Measurements from ENCODE around the gene NFKB1.
A peak's percentile ranks its signal among the peaks of the same experiment; 100 is the strongest.
"Not testable (repeated sequence)": the region's sequence is repeated elsewhere in the genome, so short reads cannot be mapped to it uniquely, and the experiment has no call there.

The NFKB1 gene

DNA sequence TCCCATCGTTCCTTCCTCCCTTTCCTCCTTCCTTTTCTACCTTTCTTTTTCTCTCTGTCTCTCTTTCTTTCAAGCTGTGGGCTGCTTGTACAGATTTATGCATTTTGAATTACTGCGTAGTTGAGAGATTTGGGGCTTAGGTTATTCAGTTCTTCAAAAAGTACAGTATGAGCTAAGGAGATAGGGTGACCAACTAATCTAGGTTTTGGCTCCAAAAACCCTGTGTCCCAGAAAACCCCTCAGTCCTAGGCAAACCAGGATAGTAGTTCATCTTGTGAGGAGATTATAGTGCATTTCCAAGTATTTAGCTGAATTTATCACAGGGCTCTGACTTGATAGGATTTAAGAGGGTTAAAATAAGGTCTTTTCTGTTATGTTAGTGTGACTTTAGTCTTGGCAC is 64.5 kb downstream of the NFKB1 start:
- H3K9me3 ChIP-seq (replicated peaks in 1 of 11) = peaks cover 9 to 18% (median 13%) of the 10 kb centered on the region in 11 experiments

DNA sequence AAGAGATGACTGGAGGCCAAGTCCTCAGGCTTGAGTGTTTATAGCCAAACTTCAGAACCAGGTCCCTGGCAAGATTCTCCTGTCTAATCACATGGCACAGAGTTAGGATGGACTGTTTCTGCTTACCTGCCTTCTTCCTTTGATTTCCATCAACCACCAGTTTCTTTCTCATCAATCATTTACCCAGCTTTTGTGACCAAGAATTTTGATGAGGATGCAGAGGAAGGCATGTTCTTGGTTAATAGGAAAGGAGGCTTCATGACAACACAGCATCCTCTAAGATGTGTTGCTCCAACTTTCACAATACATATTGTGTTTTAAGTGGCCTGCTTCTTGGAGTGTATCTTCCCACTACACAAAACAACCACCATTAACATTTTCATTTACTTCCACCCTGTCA is 65.3 kb downstream of the NFKB1 start:
- Histone ChIP-seq H3K27ac (no peak overlapping the region; a peak in 1 of 22 replicates), H4K20me1 (peaks cover 0 to 56% (median 8%) of the 10 kb centered on the region in 11 experiments; a peak in 10 of 22 replicates), H3K4me1 (peaks cover 19 to 45% (median 39%) of the 10 kb centered on the region in 10 experiments), H3K4me3 (no peak overlapping the region), H3K9me3 (replicated peaks in 1 of 11) (peaks cover 9 to 23% (median 14%) of the 10 kb centered on the region in 11 experiments), H3K9ac (no peak overlapping the region), H3K36me3 (peaks cover 39 to 73% (median 61%) of the 10 kb centered on the region in 11 experiments), H3K27me3 (no peaks in the 10 kb centered on the region), H3K4me2 (no peak overlapping the region)
- TF ChIP-seq Cebpa-rat (IDR thresholded peaks at IDR 0.05) = no peak

More for the DNA sequence above, 64.5 kb downstream of the NFKB1 start:
- no peaks in the 10 kb centered on the region for H3K27me3 ChIP-seq
- H4K20me1 ChIP-seq = peaks cover 0 to 62% (median 13%) of the 10 kb centered on the region in 11 experiments; a peak in 10 of 22 replicates
- H3K4me3 ChIP-seq = no peak overlapping the region
- peaks cover 19 to 46% (median 39%) of the 10 kb centered on the region in 10 experiments for H3K4me1 ChIP-seq
- no peak overlapping the region for H3K9ac ChIP-seq
- peaks cover 42 to 73% (median 63%) of the 10 kb centered on the region in 11 experiments for H3K36me3 ChIP-seq
- no peak for TF ChIP-seq Cebpa-rat (IDR thresholded peaks at IDR 0.05)
- H3K27ac ChIP-seq = peak overlapping the region in 1 of 11 experiments; percentile 69; a peak in 3 of 22 replicates
- peak overlapping the region in 5 of 11 experiments; percentile 30 to 79 (median 56); a peak in 3 of 22 replicates for H3K4me2 ChIP-seq

DNA sequence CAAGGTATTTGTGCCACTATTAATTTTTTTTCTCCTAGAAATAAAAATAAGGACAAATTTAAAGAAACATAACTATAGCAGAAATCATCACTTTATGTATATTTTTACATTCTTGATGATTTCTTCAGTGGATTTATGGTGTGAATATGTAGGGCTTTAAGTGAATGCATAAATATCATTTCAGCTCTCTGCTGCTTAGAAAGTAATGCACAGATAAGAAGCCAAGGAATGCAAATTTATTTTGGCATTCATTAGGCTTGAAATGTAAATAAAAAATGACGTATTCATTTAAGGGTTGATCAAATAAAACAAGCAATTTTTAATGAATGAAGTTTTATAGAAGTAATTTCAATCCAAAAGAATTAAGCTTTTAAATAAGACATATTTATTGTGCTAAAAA is 66.3 kb downstream of the NFKB1 start:
- Histone ChIP-seq H3K9ac (no peak overlapping the region), H3K4me1 (peaks cover 19 to 35% (median 34%) of the 10 kb centered on the region in 10 experiments), H3K27me3 (no peaks in the 10 kb centered on the region), H3K4me3 (no peak overlapping the region), H4K20me1 (peaks cover 0 to 48% (median 7%) of the 10 kb centered on the region in 11 experiments; a peak in 10 of 22 replicates), H3K9me3 (replicated peaks in 1 of 11) (peaks cover 9 to 19% (median 14%) of the 10 kb centered on the region in 11 experiments), H3K36me3 (peaks cover 30 to 68% (median 56%) of the 10 kb centered on the region in 11 experiments), H3K4me2 (no peak overlapping the region), H3K27ac (no peak overlapping the region)
- TF ChIP-seq Cebpa-rat (IDR thresholded peaks at IDR 0.05) = no peak

DNA sequence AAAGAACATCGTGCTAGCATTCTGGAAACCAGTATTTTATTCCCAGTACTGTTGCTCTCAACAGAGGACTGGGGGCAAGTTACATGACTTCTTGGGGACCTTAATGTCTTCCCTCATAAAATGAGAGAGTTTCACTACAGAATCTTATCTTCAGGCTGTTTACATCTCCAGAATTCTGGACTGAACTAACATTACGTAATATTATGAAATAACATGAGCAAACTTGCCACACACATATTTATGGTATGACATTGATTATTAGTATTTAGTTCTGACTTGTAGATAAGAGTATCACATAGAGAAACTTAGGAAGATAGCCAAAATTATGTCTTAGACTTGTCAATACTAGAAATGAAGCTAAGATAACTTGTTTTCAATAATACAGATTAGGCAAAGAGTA is 68.0 kb downstream of the NFKB1 start:
- H3K27me3 ChIP-seq = no peaks in the 10 kb centered on the region
- peaks cover 31 to 69% (median 57%) of the 10 kb centered on the region in 11 experiments for H3K36me3 ChIP-seq
- peaks cover 0 to 50% (median 5%) of the 10 kb centered on the region in 11 experiments; a peak in 10 of 22 replicates for H4K20me1 ChIP-seq
- peaks cover 10 to 19% (median 16%) of the 10 kb centered on the region in 10 experiments for H3K4me1 ChIP-seq
- H3K4me2 ChIP-seq = no peak overlapping the region
- H3K4me3 ChIP-seq = no peak overlapping the region
- H3K27ac ChIP-seq = no peak overlapping the region
- peaks cover 9 to 19% (median 14%) of the 10 kb centered on the region in 11 experiments for H3K9me3 ChIP-seq (replicated peaks in 1 of 11)
- H3K9ac ChIP-seq = no peak overlapping the region
- TF ChIP-seq Cebpa-rat (IDR thresholded peaks at IDR 0.05) = peak in 1 of 11 experiments; percentile 26; a peak in 1 of 22 replicates

DNA sequence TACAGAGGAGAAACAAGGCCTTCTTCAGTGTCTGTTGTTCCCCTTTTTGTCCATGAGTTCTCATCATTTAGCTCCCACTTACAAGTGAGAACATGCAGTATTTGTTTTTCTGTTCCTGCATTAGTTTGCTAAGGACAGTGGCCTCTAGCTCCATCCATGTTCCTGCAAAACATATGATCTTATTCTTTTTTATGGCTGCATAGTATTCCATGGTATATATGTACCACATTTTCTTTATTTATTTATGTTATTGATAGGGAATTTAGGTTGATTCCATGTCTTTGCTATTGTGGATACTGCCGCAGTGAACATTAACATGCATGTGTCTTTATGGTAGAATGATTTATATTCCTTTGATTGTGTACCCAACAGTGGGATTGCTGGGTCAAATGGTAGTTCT is 69.1 kb downstream of the NFKB1 start:
- not testable (repeated sequence) for H3K9ac ChIP-seq, H3K27ac ChIP-seq, H3K27me3 ChIP-seq, H3K4me3 ChIP-seq, H3K4me2 ChIP-seq
- peaks cover under 1 to 13% (median 7%) of the 10 kb centered on the region in 10 experiments; a peak in 19 of 20 replicates for H3K4me1 ChIP-seq
- H3K9me3 ChIP-seq (replicated peaks in 1 of 11) = peaks cover 9 to 19% (median 14%) of the 10 kb centered on the region in 11 experiments
- peaks cover 0 to 50% (median 4%) of the 10 kb centered on the region in 11 experiments; a peak in 10 of 22 replicates for H4K20me1 ChIP-seq
- peaks cover 34 to 79% (median 62%) of the 10 kb centered on the region in 11 experiments for H3K36me3 ChIP-seq

DNA sequence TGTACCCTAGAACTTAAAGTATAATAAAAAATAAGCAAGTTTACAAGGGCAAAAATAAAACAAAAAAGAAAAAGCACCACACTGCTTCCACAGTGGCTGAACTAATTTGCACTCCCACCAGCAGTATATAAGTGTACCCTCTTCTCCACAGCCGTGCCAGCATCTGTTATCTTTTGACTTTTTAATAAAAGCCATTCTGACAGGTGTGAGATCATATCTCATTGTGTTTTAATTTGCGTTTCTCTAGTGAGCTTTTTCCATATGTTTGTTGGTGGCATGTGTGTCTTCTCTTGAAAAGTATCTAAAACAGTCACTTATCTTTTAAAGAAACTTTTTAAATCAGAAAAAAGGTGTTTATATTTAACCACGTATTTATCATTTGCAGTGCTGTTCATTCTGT is 71.3 kb downstream of the NFKB1 start:
- H3K36me3 ChIP-seq = peaks cover 33 to 86% (median 66%) of the 10 kb centered on the region in 11 experiments
- peaks cover 0 to 47% (median 8%) of the 10 kb centered on the region in 11 experiments; a peak in 9 of 22 replicates for H4K20me1 ChIP-seq
- peaks cover 9 to 19% (median 14%) of the 10 kb centered on the region in 11 experiments for H3K9me3 ChIP-seq (replicated peaks in 1 of 11)
- no peak overlapping the region for H3K27ac ChIP-seq
- no peak overlapping the region for H3K4me3 ChIP-seq
- no peaks in the 10 kb centered on the region for H3K27me3 ChIP-seq
- no peak overlapping the region for H3K4me2 ChIP-seq
- H3K4me1 ChIP-seq = peaks cover 0 to 6% (median 0%) of the 10 kb centered on the region in 10 experiments; a peak in 1 of 20 replicates
- no peak for TF ChIP-seq Cebpa-rat (IDR thresholded peaks at IDR 0.05)
- H3K9ac ChIP-seq = no peak overlapping the region

DNA sequence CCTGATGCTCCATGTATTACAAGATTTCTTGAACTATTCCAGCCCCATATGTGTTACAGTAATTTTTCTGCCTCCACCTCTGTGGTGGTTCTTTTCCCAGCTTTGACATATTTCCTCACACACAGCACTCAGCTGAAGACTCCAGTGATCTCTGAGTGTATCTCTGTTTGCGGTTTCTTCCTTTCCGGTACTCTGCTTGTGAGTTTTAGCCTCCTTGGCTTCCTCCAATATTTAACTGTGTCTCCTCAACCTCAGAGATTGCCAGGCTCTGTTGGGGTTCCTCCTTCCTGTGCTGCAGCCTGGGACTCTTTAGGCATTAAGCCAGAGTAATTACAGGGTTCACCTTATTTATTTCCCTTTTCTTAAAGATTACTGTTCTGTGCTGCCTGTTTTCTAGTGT is 73.2 kb downstream of the NFKB1 start:
- Histone ChIP-seq H4K20me1 (peaks cover 0 to 59% (median 8%) of the 10 kb centered on the region in 11 experiments; a peak in 9 of 22 replicates), H3K9ac (no peak overlapping the region), H3K4me1 (peaks cover 0 to 6% (median 0%) of the 10 kb centered on the region in 10 experiments; a peak in 2 of 20 replicates), H3K27ac (no peak overlapping the region), H3K27me3 (no peaks in the 10 kb centered on the region), H3K4me2 (no peak overlapping the region), H3K9me3 (replicated peaks in 1 of 11) (peaks cover 9 to 19% (median 14%) of the 10 kb centered on the region in 11 experiments), H3K36me3 (peaks cover 44 to 86% (median 66%) of the 10 kb centered on the region in 11 experiments), H3K4me3 (no peak overlapping the region)
- TF ChIP-seq Cebpa-rat (IDR thresholded peaks at IDR 0.05) = no peak

DNA sequence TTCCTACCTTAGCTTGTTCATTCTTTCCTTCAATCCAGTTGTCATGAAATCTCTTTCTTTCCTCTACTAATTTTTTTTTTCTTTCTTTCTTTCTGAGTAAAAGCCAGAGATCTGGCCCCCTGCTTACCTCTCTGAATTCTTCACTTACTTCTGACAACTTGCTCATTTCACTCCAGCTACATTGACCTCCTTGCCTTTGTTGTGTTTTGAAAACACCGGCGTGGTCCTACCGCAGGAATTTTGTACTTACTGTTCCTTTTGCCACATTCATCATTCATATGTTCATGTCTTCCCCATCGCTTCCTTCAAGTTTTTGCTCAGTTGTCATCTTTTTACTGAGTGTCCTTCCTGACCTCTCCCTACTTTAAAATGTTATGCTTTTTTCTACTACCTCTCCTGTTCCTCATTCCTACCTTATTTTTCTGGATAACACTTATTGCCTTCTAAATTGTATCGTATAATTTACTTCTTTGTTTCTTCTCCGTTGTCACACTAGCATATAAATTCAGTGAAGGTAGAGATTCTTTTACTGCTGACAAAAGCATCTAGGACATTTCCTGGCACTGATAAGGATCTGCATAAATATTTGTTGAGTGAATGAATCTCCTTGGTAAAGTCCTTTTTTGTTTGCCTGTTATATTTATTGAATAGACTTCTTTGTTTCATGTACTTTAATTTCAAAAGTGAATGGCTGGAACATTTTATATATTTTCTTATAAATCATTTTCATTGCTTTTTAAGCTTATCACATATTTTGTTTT is 74.4 kb downstream of the NFKB1 start:
- Histone ChIP-seq H3K9me3 (replicated peaks in 1 of 11) (peaks cover 1 to 11% (median 3%) of the 10 kb centered on the region in 11 experiments; a peak in 20 of 22 replicates), H3K27ac (no peak overlapping the region), H3K36me3 (peaks cover 46 to 86% (median 67%) of the 10 kb centered on the region in 11 experiments), H3K27me3 (no peaks in the 10 kb centered on the region), H3K4me2 (no peak overlapping the region), H4K20me1 (peaks cover 0 to 59% (median 8%) of the 10 kb centered on the region in 11 experiments; a peak in 9 of 22 replicates), H3K4me1 (peaks cover 0 to 6% (median 0%) of the 10 kb centered on the region in 10 experiments; a peak in 3 of 20 replicates), H3K4me3 (no peak overlapping the region), H3K9ac (no peak overlapping the region)
- TF ChIP-seq Cebpa-rat (IDR thresholded peaks at IDR 0.05) = no peak

DNA sequence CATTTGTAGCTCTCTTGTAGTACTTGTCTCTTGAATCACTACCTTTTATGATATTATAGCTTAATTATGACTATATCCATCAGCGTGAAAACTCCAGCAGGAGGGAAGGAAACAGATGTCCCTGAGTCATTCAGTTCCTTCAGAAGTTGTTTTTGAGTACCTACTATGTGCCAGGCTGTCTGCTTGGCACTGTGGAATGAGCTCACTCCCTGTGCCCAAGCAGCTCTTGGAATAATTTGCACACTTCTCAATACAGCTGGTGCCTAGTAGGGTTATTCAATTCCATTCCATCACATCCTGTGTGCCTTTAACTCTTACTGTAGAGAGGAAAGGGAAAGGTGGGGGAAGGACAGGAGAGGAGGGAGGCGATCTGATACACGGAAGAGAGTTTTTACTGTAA is 77.1 kb downstream of the NFKB1 start:
- no peak overlapping the region for H3K27ac ChIP-seq
- H3K4me3 ChIP-seq = no peak overlapping the region
- no peak for TF ChIP-seq Cebpa-rat (IDR thresholded peaks at IDR 0.05)
- peaks cover 0 to 6% (median 0%) of the 10 kb centered on the region in 10 experiments; a peak in 3 of 20 replicates for H3K4me1 ChIP-seq
- H3K4me2 ChIP-seq = no peak overlapping the region
- peaks cover 0 to 49% (median 8%) of the 10 kb centered on the region in 11 experiments; a peak in 9 of 22 replicates for H4K20me1 ChIP-seq
- peaks cover 71 to 92% (median 81%) of the 10 kb centered on the region in 11 experiments for H3K36me3 ChIP-seq
- no peak overlapping the region for H3K9ac ChIP-seq
- no peaks in the 10 kb centered on the region for H3K9me3 ChIP-seq (replicated peaks in 1 of 11)
- H3K27me3 ChIP-seq = no peaks in the 10 kb centered on the region

Measured in BLaER1 treated with 17β-estradiol and CSF1 and Interleukin-3, amounts not matched to agents 10 nM and 100 nM (cell line).